GM19240 (cell line): ENCODE data around the gene PMM2.

Source experiments
- DNase-seq: peaks from one replicate; pipeline ENCODE4 v3.0.0; 2011; ENCODE audit warnings: low spot score; ENCODE audit not compliant: insufficient read length

PMM2 gene

DNA sequence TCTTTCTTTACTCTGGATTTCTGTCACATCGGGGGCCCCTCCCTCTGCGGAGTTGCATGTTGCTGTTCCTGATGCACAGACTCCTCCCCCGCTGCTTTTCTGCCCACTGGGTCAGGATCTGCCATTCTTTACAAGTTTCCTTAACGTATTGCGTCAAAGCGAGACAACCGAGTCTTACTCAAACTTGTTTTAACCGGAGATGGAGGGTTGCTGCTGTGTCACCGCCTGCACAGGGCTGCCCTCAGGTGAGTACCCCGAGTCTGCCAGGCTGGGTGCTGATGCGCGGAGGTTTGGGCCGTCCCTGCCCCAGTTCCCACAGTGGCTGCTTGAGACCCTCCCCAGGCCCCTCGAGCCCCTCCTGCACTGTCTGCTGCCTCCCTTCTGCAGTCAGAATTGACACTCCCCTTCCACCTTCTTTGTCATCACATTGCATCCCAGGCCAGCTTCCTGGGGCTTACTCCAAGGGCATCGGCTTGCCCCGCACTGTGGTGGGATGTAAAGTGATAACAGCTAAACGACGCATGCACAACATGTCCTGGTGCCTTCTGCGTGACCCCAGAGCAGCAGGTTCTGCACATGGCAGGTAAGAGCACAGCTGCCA lies 51.9 kb downstream of the PMM2 start:
- DNase-seq, result no peak

DNA sequence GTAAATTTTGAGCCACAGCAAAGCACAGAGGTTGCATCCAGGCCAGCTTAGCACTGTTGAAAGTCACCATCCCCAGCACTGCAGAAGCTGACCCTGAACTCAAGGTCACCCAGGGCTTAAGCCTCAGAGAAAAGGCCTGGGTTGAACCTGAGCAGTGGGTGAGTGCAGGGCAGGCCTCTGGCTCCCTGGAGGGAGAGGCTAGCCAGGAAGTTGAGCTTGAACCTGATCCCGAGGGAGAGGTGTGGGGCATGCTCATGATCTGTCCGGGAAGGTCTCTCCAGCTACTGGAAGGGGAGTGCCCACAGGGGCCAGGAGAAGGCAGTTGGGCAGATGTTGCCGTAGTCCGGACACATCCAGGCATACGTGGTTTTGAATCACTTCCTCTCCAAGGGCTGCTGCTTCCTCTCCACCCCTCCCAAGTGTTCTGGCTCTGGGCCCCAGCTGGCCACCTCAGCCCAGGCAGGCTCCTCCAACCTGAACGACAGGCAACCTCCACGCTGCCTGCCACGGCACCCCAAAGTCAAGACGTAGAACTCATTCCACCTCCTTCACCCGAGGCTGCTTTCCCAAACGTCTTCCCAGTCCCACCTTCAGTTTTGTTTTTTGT lies 52.7 kb downstream of the PMM2 start:
- DNase-seq, result no peak

DNA sequence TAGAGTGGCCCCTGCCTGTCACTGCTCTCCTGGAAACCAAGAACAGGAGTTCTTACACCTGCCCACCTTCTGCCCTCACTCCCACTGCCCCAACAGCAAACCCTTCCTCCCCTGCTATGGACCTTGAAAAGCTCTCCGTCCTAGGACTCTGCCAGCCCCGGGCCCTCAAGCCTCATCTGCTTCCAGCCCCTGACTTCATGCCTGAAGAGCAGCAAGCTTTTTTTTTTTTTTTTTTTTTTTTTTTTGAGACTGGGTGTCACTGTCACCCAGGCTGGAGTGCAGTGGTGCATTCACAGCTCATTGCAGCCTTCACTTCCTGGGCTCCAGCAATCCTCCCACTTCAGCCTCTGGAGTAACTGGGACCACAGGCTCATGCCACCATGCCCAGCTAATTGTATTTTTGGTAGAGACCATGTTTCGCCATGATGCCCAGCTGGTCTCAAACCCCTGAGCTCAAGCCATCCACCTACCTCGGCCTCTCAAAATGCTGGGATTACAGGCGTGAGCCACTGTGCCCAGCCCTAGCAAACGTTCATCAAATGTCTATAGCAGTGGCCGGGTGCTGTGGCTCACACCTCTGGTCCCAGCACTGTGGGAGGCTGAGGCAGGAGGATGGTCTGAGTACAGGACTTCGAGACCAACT lies 54.2 kb downstream of the PMM2 start:
- DNase-seq, result no peak

DNA sequence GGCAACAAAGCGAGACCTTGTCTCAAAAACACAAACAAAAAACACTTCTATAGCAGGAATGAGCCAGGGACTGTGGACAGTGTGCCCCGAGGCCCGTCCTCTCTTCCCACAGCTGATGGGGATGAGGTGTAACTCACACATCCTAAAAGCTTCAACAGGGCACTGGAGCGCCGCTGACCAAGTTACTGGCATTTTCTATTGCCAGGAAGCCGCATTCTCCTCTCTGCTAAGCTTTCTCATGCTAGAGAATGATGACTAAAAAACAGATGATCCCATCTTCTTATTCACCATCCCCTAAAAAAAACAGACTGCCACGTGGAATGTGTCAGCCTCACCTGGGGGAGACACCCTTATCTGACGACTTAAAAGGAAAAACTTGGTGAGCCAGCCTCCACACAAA lies 54.9 kb downstream of the PMM2 start:
- no peak for DNase-seq

DNA sequence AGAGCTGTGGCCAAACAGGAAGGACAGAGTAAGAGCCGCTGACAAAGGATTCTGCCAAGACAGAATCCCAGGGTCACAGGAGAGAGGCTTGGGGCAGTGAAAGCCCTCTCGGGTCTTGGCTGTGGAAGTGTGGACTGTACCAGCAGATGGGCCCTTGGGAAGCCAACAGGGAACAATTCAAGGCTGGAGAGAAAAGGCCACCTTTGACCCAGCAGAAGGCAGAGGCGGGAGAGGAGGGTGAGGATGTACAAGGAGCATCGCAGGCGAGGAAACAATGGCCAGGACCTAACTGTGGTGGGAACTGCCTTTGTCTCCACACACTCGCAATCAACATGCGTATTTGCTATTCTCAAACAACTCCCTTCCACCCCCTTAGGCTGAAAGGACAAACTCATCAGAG lies 55.5 kb downstream of the PMM2 start:
- no peak for DNase-seq

DNA sequence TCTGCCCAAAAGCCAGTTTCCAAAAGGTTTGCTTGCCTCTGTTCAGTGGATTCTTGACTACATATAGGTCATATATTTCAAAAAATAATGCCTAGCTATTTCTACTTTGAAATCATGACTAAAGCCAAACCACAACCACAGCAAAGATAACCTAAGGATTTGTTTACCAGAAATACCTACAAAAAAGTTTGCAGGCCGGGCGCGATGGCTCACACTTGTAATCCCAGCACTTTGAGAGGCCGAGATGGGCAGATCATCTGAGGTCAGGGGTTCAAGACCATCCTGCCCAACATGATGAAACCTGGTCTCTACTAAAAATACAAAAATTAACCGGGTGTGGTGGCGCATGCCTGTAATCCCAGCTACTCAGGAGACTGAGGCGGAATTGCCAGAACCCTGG lies 56.0 kb downstream of the PMM2 start:
- DNase-seq, result no peak

DNA sequence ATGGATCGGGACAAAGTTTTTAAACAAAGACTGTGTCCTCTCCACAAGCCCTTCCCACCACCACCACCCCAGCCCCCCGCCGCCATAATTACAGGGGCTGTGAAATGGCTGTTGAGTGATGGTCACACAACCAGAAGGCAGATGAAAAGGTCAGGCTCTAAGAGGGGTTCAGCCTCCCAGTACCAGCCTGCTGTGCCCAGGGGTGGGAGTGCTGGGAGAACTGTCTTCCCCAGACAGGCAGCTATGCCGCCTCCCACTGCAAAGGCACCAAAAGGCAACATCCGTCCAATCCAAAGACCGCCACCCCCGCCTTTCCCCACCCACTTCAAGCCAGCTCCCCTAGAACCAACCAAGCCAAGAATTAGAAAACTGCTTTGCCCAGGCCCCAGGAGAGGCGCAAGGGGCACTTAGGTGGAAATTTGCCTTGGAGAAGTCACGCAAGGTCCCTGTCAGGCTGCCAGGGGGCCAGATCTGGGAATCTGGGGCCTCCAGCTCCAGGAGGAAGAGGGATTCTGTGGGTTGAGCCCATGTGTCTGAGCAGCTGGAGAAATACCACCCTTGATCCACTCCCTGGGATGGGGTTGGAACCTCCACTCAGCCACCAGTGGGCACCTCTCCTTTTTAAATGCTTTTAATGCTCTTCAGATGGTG lies 56.8 kb downstream of the PMM2 start:
- DNase-seq, result no peak

DNA sequence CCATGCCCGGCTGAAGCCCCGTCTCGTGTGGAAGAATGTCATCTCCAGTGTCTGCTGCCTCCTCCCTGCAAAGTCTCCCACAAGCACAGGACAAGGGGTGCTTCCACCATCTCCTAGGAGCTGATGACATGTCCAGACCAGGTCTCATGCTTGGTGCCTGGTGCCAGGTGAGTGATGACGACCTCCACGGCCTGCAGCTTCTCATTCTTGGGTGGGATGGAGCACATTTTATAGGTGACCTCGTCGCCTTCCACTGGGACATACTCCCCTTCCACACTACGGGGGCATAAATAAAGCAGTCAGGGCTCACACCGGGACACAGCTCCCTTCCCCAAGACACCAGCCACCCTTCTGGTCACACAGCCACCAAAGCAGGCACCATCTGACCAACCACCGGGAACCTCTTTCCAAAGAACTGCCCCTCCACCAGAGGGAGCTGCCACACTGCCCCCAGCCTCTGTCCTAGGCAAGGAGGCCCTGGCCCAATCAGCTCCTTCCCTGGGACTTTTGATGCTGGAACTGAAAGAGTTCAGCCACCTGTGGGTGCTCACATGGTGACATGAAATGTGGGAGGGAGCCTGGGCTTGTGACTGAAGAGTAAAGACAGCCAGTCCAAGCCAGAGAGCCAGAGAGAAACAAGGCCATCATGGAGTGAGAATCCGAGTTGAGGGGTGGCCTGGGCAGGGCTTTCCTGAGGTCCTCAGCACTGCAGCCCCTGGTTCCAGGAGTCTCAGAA lies 57.6 kb downstream of the PMM2 start:
- DNase-seq, result no peak

DNA sequence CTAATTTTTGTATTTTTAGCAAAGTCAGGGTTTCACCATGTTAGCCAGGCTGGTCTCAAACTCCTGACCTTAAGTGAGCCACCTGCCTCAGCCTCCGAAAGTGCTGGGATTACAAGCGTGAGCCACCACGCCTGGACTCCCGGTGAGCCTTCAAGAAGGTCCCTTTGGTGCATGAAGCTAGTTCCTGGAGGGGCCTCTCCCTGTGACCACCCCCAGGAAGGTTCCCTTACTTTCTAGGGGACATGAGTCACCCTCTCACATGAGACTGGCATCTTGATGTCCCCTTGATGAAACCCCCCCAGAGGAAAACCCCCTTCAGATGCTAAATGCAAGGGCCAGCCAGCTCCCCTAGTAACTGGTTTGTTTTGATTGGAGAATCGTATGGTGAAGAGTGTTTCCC lies 58.3 kb downstream of the PMM2 start:
- no peak for DNase-seq

DNA sequence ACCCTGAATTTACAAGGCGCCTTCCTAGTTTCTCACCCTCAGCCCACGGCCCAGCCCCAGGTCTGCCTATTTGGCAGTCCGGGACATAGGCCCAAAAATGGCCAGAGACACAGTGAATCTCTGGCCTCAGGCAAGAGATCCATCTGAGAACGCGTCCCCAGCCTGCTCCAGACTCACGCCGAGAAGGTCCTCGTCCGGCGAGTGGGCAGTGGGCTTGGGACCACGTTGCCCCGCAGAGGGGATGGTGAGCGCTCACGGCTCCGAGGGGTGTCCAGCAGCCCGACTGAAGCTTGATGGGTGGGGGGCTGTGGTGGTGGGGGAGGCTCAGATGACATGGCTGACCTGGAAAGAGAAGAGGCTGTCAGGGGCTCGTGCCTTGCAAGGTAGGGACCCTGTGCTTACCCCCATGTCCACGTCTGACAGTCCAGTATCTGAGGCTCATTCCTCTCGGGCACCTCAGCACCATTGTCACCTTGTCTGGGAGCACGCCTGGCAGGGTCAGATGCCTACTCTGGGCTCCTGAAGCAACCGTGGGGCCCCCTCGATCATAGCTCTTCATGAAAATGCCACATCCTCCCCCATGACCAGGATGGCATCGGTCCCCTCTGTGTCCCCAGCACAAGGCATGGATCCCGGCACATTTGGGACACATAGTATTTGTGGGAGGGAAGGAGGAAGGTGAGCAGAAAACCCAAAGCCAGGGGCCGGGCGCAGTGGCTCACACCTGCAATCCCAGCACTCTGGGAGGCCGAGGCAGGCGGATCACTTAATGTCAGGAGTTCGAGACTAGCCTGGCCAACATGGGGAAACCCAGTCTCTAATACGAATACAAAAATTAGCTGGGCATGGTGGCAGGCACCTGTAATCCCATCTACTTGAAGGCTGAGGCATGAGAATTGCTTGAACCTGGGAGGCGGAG lies 61.6 kb downstream of the PMM2 start:
- DNase-seq, result no peak

DNA sequence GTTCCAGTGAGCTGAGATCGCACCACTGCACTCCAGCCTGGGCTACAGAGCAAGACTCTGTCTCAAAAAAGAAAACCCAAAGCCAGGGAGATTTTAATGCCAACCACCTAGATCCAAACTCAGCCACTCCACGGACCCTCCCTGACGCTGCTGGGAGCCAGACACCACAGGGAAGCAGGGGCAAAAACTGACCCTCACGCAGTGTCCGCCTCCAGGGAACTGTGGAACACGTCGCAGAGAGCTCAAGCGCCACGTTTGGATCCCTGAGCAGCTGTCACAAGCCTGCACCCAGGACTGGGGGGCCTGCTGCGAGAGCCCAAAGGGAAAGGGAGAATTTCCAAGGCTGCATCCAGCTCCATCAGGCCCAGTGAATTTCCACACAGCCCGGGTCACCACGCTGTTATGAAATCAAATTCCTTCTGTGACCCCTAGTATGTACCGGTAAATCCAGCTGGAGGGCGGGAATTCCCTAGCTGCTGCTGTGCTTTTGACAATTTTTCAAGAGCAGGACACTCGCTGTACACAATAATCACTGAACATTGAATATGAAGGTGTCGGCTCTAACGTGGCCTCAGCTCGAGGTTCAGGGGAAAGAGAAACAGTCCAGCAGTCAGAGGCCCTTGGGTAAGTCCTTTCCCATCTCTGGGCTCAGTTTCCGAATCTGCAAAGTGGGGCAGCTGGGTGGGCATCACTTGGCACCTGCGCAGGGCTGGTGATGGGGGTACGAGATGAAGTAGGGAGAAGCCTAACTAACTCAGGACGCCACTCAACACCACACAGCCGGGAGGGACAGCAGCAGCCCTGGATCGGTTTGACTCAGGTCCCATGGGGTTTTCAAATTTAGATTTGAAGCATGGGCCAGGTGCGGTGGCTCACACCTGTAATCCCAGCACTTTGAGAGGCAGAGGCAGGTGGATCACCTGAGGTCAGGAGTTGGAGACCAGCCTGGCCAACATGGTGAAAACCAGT lies 62.6 kb downstream of the PMM2 start:
- DNase-seq, result no peak

DNA sequence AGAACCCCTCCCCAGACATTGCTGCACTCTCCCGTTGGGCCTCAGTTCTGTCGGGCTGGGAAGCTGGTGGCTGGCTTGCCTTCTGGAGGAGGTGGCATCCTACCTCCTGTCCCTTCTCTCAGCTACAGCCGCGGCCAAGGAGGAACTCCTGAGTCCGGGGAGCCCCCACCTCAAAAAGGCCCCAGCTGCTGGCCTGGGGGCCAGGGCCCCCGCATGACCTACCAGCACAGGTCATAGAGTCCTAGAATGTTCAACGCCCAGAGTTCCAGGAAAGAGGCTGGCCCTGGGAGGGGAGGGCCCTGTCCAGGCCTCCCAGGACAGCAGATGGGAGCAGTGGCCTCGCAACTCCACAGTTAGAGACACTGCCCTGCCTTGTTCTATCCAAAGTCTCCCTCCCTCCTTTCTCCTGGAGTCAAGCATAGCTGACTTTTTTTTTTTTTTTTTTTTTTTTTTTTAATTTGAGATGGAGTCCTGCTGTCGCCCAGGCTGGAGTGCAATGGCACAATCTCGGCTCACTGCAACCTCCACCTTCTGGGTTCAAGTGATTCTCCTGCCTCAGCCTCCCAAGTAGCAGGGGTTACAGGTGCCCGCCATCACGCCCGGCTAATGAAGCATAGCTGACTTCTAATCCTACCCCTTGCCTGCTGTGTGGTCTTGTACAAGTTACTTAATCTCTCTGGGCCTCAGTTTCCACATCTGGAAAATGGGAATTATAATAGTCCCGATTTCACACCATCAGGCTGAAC lies 64.1 kb downstream of the PMM2 start:
- DNase-seq, result no peak

DNA sequence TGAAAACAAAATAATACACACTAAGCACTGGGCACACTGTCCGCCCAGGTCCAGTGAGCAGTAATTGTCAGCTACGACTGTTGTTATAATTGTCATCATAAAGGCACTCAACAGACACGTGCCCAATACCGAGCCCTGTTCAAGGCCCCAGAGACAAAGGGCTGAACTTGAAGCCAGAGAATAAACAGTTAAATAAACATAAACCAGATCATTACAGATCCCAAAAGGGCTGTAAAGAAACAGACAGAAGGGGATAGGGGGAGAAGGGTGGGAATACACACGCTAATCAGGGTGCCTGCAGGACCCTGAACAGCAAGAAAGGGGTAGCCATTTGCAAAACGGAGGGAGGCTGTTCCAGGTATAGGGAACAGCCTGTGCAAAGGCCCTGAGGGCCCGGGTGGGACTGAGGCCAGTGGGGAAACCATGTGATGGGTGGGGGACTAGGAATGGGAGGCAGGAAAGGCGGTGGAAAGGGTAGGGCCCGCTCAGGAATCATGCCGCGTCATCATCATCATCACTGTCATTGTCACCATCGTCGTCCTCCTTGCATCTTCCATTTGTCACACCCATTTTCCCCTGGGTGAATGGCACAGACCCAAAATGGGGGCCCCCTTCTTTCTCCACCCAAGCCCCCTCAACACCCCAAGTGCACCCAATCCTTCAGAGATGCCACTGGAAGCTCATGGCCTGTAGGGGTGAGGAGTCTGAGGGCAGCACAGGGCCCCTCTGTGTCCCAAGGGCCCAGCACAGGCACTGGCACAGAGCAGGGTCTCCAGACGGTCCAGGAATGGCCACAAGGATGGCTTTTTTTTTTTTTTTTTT lies 64.9 kb downstream of the PMM2 start:
- DNase-seq, result no peak

DNA sequence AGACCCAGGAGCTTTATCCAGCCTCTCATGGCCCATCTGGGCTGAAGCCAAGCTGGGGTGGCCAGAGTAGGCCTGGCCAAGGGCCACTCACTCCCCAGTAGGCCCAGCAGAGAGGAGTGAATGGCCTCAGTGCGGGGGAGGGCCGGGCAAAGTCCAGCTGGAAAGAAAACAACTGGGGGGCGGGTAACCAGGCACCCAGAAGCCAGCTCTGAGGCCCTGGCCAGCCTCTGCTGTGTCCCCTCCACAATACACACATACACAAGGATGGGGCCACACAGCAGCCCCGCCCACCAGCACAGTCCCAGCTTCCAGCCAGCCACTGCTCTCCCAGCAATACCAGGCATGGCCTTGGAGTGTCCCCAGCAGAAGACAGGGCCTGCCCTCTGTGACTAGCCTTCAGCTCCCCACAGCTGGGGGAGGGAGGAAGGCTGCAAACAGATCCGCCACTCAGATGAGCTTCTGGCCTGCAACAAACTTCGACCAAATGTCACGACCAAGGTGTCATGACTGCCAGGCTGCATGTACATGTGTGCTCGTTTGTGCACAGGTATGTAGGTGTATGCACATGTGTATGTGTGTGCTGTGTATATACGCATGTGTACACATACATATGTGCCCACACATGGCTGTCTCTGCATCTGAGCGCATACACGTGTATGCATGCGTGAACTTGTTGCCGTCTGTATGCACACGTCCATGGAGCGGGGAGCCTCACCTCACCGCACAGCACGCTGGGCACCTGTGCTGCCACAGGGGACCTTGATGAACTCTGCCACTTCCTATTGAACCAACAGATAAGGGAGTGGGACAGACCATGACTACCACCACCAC lies 66.2 kb downstream of the PMM2 start:
- no peak for DNase-seq

DNA sequence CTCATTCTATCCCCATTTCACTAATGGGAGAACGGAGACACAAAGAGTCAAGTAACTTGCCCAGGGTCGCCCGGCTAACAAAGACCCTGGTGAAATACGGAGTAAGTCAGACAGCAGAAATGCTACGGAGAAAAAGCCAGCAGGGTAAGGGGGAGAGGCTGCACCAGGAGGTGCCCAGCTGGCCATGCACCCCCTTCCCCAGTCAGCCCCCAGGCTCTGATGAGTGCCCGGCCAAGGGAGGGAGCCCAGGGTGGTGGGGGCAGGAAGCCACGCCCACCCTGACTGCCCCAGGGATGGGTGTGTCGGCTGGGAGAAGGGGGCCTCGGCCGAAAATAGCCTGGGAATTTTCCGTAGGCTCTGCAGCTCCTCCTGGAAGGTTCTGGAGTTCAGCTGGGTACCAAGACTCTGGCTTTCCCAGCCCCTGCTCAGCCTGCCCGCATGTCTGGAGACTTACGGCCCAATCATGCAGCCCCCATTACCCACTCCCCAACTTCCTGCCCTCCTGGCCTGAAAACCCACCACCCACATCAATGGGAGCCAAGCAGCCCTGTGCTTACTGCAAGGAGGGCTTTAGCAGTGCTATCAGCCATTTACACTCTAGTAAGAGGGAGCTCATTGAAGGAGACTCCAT lies 67.0 kb downstream of the PMM2 start:
- DNase-seq, result no peak

DNA sequence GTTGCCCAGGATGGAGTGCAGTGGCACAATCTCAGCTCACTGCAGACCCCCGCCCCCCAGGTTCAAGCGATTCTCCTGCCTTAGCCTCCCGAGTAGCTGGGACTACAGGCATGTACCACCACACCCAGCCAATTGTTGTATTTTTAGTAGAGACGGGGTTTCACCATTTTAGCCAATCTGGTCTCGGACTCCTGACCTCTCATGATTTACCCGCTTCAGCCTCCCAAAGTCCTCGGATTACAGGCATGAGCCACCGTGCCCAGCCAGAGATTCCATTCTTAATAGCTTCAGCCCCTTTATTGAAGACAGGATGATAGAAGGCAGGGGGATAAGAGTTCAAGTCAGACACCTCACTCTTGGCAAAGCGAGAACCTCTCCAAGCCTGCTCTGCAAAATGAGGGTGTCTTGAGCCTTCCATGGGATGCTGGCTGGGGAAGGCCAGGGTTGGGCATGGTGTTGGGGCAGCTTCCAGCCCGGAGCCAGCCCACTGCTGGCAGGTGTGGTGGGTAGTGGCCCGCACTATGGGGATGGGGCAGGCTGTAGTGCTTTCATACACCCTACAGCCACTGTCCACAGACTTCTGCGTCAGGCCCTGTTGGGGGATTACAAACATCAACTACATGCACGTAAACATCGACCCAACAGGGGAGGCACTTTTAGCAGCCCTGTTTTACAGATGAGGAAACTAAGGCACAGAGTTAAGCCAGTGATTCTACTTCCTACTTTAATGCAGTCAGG lies 67.7 kb downstream of the PMM2 start:
- no peak for DNase-seq
